ENCODE data around the gene HOXB9.

DNA sequence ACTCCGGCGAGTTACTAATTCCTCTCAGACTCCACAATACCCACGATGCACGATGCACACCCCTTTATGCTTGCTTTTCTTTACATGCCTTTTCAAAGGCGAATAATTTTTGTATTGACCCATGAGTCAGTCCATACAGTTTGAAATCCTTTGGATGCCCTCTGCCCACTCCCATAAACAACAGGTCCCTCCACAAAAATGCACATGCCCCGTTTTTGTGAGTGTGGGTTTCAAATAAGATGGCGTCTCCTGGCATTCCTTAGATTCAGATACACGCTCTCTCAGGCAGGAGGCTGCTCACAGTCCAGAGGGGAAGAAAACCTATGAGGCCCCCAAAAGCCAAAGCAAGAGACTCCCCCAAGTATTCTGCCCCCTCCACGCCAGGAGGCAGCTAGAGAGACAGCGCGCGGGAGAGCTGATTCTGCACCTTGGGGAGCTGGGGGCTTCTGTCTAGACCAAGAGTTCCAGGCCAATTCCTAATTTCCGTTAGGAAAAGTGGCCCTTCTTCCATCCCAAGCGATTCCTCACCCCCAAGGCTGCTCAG lies 19.6 kb upstream of the HOXB9 start:
- TF ChIP-seq, protein P1, sequence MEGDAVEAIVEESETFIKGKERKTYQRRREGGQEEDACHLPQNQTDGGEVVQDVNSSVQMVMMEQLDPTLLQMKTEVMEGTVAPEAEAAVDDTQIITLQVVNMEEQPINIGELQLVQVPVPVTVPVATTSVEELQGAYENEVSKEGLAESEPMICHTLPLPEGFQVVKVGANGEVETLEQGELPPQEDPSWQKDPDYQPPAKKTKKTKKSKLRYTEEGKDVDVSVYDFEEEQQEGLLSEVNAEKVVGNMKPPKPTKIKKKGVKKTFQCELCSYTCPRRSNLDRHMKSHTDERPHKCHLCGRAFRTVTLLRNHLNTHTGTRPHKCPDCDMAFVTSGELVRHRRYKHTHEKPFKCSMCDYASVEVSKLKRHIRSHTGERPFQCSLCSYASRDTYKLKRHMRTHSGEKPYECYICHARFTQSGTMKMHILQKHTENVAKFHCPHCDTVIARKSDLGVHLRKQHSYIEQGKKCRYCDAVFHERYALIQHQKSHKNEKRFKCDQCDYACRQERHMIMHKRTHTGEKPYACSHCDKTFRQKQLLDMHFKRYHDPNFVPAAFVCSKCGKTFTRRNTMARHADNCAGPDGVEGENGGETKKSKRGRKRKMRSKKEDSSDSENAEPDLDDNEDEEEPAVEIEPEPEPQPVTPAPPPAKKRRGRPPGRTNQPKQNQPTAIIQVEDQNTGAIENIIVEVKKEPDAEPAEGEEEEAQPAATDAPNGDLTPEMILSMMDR (IDR thresholded peaks at IDR 0.05; ENCODE audit: low read length), result no peak
- TF ChIP-seq EZH2phosphoT487 (IDR thresholded peaks at IDR 0.05; ENCODE audit: low read length), result no peak

All from MM.1S (cell line).